ENCODE measurements around the gene CCDC33. TPM values are rescaled to one million over a fixed set of nuclear protein-coding genes. Genes with fewer than 3 reads are reported as not detected.

Gene CCDC33
- total and polyA plus RNA-seq, 7 donors: 0.01 to 0.03 TPM; not detected in 5

- intact Hi-C loops (cut with DNase I): no loop called here
- Histone ChIP-seq H3K9me3 (no peaks in the 10 kb centered on the region), H3K36me3 (ENCODE audit: insufficient read depth in 1 of 2, low read depth in 1 of 2) (no peaks in the 10 kb centered on the region), H3K27me3 (ENCODE audit: insufficient read depth in 3 of 3, low read length in 2 of 3) (peaks cover 0 to 11% (median 1%) of the 10 kb centered on the region in 3 donors), H3K4me1 (peaks cover 2% of the 10 kb centered on the region), H3K4me3 (no peak overlapping the region), H3K27ac (no peak overlapping the region)
- 90 to 95% (median 91%) methylated on average over 6 of the region's 6 CpGs for WGBS, 3 donors
- DNase-seq: no peak
- ATAC-seq: no peak
- TF ChIP-seq CTCF (IDR thresholded peaks at IDR 0.05): no peak
These were observed 36.9 kb upstream of the CCDC33 start for GRCh38 chr15:74199297-74199652.

GRCh38 chr15:74200412-74200815 is 35.7 kb upstream of the CCDC33 start:
- 17 to 30% (median 25%) methylated on average over 1 of the region's 1 CpG for WGBS, 3 donors
- ATAC-seq (peak in 3 of 4 donors; percentile 60 to 79 (median 65)), DNase-seq (peak; percentile 63 to 77)
- H3K27me3 ChIP-seq (ENCODE audit: insufficient read depth in 3 of 3, low read length in 2 of 3): peaks cover 0 to 11% (median 1%) of the 10 kb centered on the region in 3 donors
- intact Hi-C loops (cut with DNase I): no loop called here
- H3K27ac ChIP-seq: no peak overlapping the region
- no peak for TF ChIP-seq CTCF (IDR thresholded peaks at IDR 0.05)
- H3K9me3 ChIP-seq: no peaks in the 10 kb centered on the region
- no peak overlapping the region for H3K4me3 ChIP-seq
- peaks cover 2% of the 10 kb centered on the region for H3K4me1 ChIP-seq
- H3K36me3 ChIP-seq (ENCODE audit: insufficient read depth in 1 of 2, low read depth in 1 of 2): no peaks in the 10 kb centered on the region

GRCh38 chr15:74200871-74201419 is 35.2 kb upstream of the CCDC33 start:
- no peaks in the 10 kb centered on the region for H3K9me3 ChIP-seq
- WGBS, 3 donors: 64 to 71% (median 67%) methylated on average over 8 of the region's 8 CpGs
- TF ChIP-seq CTCF (IDR thresholded peaks at IDR 0.05): no peak
- H3K4me3 ChIP-seq: no peak overlapping the region
- H3K4me1 ChIP-seq: peaks cover 2% of the 10 kb centered on the region
- H3K27ac ChIP-seq: no peak overlapping the region
- no peaks in the 10 kb centered on the region for H3K36me3 ChIP-seq (ENCODE audit: insufficient read depth in 1 of 2, low read depth in 1 of 2)
- intact Hi-C loops (cut with DNase I): no loop called here
- peak; percentile 43 to 79 for DNase-seq
- peak in 2 of 4 donors; percentile 24 to 56 for ATAC-seq
- peaks cover 0 to 11% (median 1%) of the 10 kb centered on the region in 3 donors for H3K27me3 ChIP-seq (ENCODE audit: insufficient read depth in 3 of 3, low read length in 2 of 3)

- WGBS, 3 donors: 47 to 54% (median 50%) methylated on average over 7 of the region's 7 CpGs
- peaks cover 0 to 11% (median 1%) of the 10 kb centered on the region in 3 donors for H3K27me3 ChIP-seq (ENCODE audit: insufficient read depth in 3 of 3, low read length in 2 of 3)
- no peak for DNase-seq
- H3K27ac ChIP-seq: no peak overlapping the region
- no peaks in the 10 kb centered on the region for H3K9me3 ChIP-seq
- no peak for ATAC-seq
- peaks cover 2% of the 10 kb centered on the region for H3K4me1 ChIP-seq
- intact Hi-C loops (cut with DNase I): no loop called here
- TF ChIP-seq CTCF (IDR thresholded peaks at IDR 0.05): no peak
- no peak overlapping the region for H3K4me3 ChIP-seq
- H3K36me3 ChIP-seq (ENCODE audit: insufficient read depth in 1 of 2, low read depth in 1 of 2): no peaks in the 10 kb centered on the region
These were observed 34.3 kb upstream of the CCDC33 start for GRCh38 chr15:74201710-74202420.
